Measurements from ENCODE around the gene ANGPTL5.

- no peak for TF ChIP-seq CTCF (IDR thresholded peaks at IDR 0.05; ENCODE audit: low read length)
- no peak for TF ChIP-seq EZH2 (IDR thresholded peaks at IDR 0.05; ENCODE audit: borderline replicate concordance, low read length)
These were observed 39.0 kb upstream of the ANGPTL5 start for GRCh38 chr11:101955278-101955677.
